Measurements from ENCODE around the gene ZDHHC12.

The ZDHHC12 gene

GRCh38 chr9:128684325-128685199 lies 39.4 kb downstream of the ZDHHC12 start (continued):
- TF ChIP-seq INSM2 (tag by site-specific recombination; IDR thresholded peaks at IDR 0.05): peak; percentile 57; the same call in 1 of the 2 replicates
- 0 out of 2 replicates have a peak, but pooled peaks have one; percentile 7 for TF ChIP-seq ZSCAN4 (tag by site-specific recombination; IDR thresholded peaks at IDR 0.05)
- TF ChIP-seq ZNF324 (tag by site-specific recombination; IDR thresholded peaks at IDR 0.05): no peak
- no peak for TF ChIP-seq ZNF555 (tag by site-specific recombination; conservative IDR thresholded peaks at IDR 0.05)
- TF ChIP-seq ZBTB20 (tag by site-specific recombination; IDR thresholded peaks at IDR 0.05): peak; percentile 74
- 0 out of 2 replicates have a peak, but pooled peaks have one; percentile 28 for TF ChIP-seq KLF9 (tag by site-specific recombination; IDR thresholded peaks at IDR 0.05; ENCODE audit: low read depth)
- TF ChIP-seq SCRT2 (tag by site-specific recombination; IDR thresholded peaks at IDR 0.05): peak; percentile 95
- TF ChIP-seq ZNF391 (tag by site-specific recombination; IDR thresholded peaks at IDR 0.05; ENCODE audit: borderline replicate concordance, low read depth): peak; percentile 46; the same call in 1 of the 2 replicates
- peak; percentile 86 for TF ChIP-seq GLIS2 (tag by site-specific recombination; IDR thresholded peaks at IDR 0.05)
- peak; percentile 11; the same call in 1 of the 2 replicates for TF ChIP-seq KLF17 (tag by site-specific recombination; IDR thresholded peaks at IDR 0.05)
- no peak for TF ChIP-seq ZNF677 (tag by site-specific recombination; IDR thresholded peaks at IDR 0.05)
- TF ChIP-seq REST (tag by site-specific recombination; IDR thresholded peaks at IDR 0.05): no peak
- peak; percentile 61 for TF ChIP-seq SP3 (tag by site-specific recombination; IDR thresholded peaks at IDR 0.05)
- TF ChIP-seq ZNF501 (tag by site-specific recombination; IDR thresholded peaks at IDR 0.05): 0 out of 2 replicates have a peak, but pooled peaks have one; percentile 76
- TF ChIP-seq ZNF132 (tag by site-specific recombination; IDR thresholded peaks at IDR 0.05; ENCODE audit: borderline replicate concordance): no peak
- TF ChIP-seq ZNF341 (tag by site-specific recombination; IDR thresholded peaks at IDR 0.05; ENCODE audit: low read depth): 0 out of 2 replicates have a peak, but pooled peaks have one; percentile 24
- TF ChIP-seq ZNF704 (tag by site-specific recombination; IDR thresholded peaks at IDR 0.05): no peak
- TF ChIP-seq ZNF626 (tag by site-specific recombination; IDR thresholded peaks at IDR 0.05): no peak
- no peak for TF ChIP-seq ZNF24 (tag by site-specific recombination; IDR thresholded peaks at IDR 0.05)
- peak; percentile 24; the same call in 1 of the 2 replicates for TF ChIP-seq ZIC2 (tag by site-specific recombination; IDR thresholded peaks at IDR 0.05)
- TF ChIP-seq PRDM4 (tag by site-specific recombination; IDR thresholded peaks at IDR 0.05): peak; percentile 83
- TF ChIP-seq ZNF776 (tag by site-specific recombination; IDR thresholded peaks at IDR 0.05; ENCODE audit: borderline replicate concordance): no peak
- no peak for TF ChIP-seq ZNF48 (tag by site-specific recombination; IDR thresholded peaks at IDR 0.05)
- 0 out of 2 replicates have a peak, but pooled peaks have one; percentile 25 for TF ChIP-seq ZNF843 (tag by site-specific recombination; IDR thresholded peaks at IDR 0.05)
- no peak for TF ChIP-seq ZNF37A (tag by site-specific recombination; IDR thresholded peaks at IDR 0.05)
- no peak for TF ChIP-seq ZNF423 (tag by site-specific recombination; IDR thresholded peaks at IDR 0.05)
- TF ChIP-seq ZXDB (tag by site-specific recombination; IDR thresholded peaks at IDR 0.05): peak; percentile 75

All from HEK293 (cell line).